ENCODE results near the gene NEK11. TPM values are rescaled to one million over a fixed set of nuclear protein-coding genes. Genes with fewer than 3 reads are reported as not detected.

Gene NEK11
- total and polyA plus RNA-seq, 9 of the 15 experiments (the other 6 are each of a cell fraction or from before 2014, with no cell fraction given), result 0.28 to 1.5 (median 0.87) TPM

DNA sequence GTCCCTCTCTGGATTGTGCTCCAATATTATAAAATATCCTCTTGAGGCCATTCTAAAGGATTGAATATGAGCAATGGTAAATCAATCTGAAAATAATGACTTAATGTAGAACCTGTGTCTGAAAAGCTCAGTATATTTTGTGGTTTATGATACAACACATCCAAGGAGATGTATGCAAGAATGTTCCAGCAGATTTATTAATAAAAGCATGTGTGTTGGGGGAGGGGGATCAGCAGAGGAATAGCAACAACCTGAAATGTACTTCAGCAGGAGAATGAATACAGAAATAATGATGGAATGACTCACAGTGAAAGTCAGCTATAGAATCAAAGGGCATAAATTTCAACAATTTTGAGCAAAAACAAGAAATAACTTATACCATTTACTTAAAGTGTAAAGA is 298.2 kb downstream of the NEK11 start:
- Histone ChIP-seq H3K27ac (ENCODE audit: extremely low read depth, low read depth, low read length) (no peak overlapping the region), H3K4me1 (replicated peaks in 1 of 2; ENCODE audit: control insufficient read depth in 2 of 2, insufficient read depth in 2 of 2, low read length in 2 of 2) (no peaks in the 10 kb centered on the region), H3K9me3 (replicated peaks; ENCODE audit: control insufficient read depth, insufficient read depth, low read depth, low read length) (no peaks in the 10 kb centered on the region), H3K36me3 (ENCODE audit: control insufficient read depth, insufficient read depth, low read length) (no peaks in the 10 kb centered on the region), H3K4me3 (no peak overlapping the region), H3K27me3 (ENCODE audit: control insufficient read depth in 2 of 2, insufficient read depth in 2 of 2, low read length in 2 of 2) (no peaks in the 10 kb centered on the region), H3K9me1 (ENCODE audit: control insufficient read depth, insufficient read depth, low read length) (no peaks in the 10 kb centered on the region), H3K79me2 (ENCODE audit: control insufficient read depth, insufficient read depth, low read length) (no peaks in the 10 kb centered on the region), H4K20me1 (replicated peaks; ENCODE audit: control insufficient read depth, insufficient read depth, low read length) (no peaks in the 10 kb centered on the region), H2AFZ (ENCODE audit: low read depth, low read length) (no peak overlapping the region), H3K4me2 (ENCODE audit: insufficient read depth, low read length) (no peak overlapping the region), H3K9ac (ENCODE audit: insufficient read depth in 1 of 2, low read depth in 2 of 2, low read length in 2 of 2) (no peak overlapping the region)
- BruUV-seq (replicated peaks), result no TSS peak
- CTCF ChIA-PET (ENCODE audit: low intra/inter-chr PET ratio), result no interaction called here
- ATAC-seq (no peak), FAIRE-seq (no peak), DNase-seq (ENCODE audit: extremely low read depth in 1 of 4, low spot score in 3 of 4) (no peak)
- POLR2A ChIA-PET, result interaction anchor here (0.5 to 1.2 kb wide), 2 partner anchors 11 to 750 kb away, joined by 3 to 5 read pairs; no protein-coding TSS in a partner anchor
- intact Hi-C loops (cut with micrococcal nuclease) (no loop called here), in situ Hi-C loops (cut with MboI) (no loop called here)
- no peak for TF ChIP-seq ZBTB7A (IDR thresholded peaks at IDR 0.05; ENCODE audit: borderline replicate concordance, control insufficient read depth, low read depth, low read length)
- no peak for TF ChIP-seq NR3C1 (CRISPR knock-in tag; IDR thresholded peaks at IDR 0.05)
- TF ChIP-seq YY1 (IDR thresholded peaks at IDR 0.05; ENCODE audit: borderline replicate concordance in 1 of 3, control insufficient read depth in 1 of 3, extremely low read depth in 1 of 3, insufficient read depth in 3 of 3, insufficient read length in 1 of 3, insufficient replicate concordance in 2 of 3, low read depth in 1 of 3, low read length in 2 of 3), result no peak
- TF ChIP-seq CBFA2T3 (IDR thresholded peaks at IDR 0.05), result no peak
- TF ChIP-seq, protein P1, sequence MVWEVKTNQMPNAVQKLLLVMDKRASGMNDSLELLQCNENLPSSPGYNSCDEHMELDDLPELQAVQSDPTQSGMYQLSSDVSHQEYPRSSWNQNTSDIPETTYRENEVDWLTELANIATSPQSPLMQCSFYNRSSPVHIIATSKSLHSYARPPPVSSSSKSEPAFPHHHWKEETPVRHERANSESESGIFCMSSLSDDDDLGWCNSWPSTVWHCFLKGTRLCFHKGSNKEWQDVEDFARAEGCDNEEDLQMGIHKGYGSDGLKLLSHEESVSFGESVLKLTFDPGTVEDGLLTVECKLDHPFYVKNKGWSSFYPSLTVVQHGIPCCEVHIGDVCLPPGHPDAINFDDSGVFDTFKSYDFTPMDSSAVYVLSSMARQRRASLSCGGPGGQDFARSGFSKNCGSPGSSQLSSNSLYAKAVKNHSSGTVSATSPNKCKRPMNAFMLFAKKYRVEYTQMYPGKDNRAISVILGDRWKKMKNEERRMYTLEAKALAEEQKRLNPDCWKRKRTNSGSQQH (CRISPR knock-in tag; IDR thresholded peaks at IDR 0.05), result no peak
- TF ChIP-seq ZNF551 (CRISPR knock-in tag; IDR thresholded peaks at IDR 0.05), result no peak
- TF ChIP-seq RBM15 (IDR thresholded peaks at IDR 0.05; ENCODE audit: insufficient read depth, low read length), result no peak
- TF ChIP-seq PYGO2 (tag; IDR thresholded peaks at IDR 0.05), result no peak
- no peak for TF ChIP-seq THRAP3 (IDR thresholded peaks at IDR 0.05; ENCODE audit: borderline replicate concordance)
- TF ChIP-seq, protein P2, sequence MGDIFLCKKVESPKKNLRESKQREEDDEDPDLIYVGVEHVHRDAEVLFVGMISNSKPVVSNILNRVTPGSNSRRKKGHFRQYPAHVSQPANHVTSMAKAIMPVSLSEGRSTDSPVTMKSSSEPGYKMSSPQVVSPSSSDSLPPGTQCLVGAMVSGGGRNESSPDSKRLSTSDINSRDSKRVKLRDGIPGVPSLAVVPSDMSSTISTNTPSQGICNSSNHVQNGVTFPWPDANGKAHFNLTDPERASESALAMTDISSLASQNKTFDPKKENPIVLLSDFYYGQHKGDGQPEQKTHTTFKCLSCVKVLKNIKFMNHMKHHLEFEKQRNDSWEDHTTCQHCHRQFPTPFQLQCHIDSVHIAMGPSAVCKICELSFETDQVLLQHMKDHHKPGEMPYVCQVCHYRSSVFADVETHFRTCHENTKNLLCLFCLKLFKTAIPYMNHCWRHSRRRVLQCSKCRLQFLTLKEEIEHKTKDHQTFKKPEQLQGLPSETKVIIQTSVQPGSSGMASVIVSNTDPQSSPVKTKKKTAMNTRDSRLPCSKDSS (IDR thresholded peaks at IDR 0.05; ENCODE audit: low read depth, partially characterized antibody), result no peak
